PC-9 (cell line): ENCODE measurements around the gene KRTAP10-5.

Source experiments
- CTCF ChIP-seq: fragments of 200-600 bp; sonication (generic); conservative IDR thresholded peaks from 2 replicates; pipeline ENCODE4 v1.6.1; 2017; ENCODE audit warnings: mixed run types, antibody characterized with exemption, mild to moderate bottlenecking, moderate library complexity
- EZH2 ChIP-seq: fragments of 200-600 bp; sonication (generic); IDR thresholded peaks from 2 replicates; pipeline ENCODE4 v1.8.0; 2017; ENCODE audit warnings: antibody characterized with exemption, low read depth

- TF ChIP-seq EZH2 = no peak
- TF ChIP-seq CTCF = no peak
These were observed 26.1 kb upstream of the KRTAP10-5 start for GRCh38 chr21:44606495-44606894.
